ENCODE results near the gene NUS1. TPM values are rescaled to one million over a fixed set of nuclear protein-coding genes. Genes with fewer than 3 reads are reported as not detected.

The NUS1 gene
- total and polyA plus RNA-seq, 9 of the 15 experiments (the other 6 are each of a cell fraction or from before 2014, with no cell fraction given), result 16.3 to 53.7 (median 26.4) TPM

DNA sequence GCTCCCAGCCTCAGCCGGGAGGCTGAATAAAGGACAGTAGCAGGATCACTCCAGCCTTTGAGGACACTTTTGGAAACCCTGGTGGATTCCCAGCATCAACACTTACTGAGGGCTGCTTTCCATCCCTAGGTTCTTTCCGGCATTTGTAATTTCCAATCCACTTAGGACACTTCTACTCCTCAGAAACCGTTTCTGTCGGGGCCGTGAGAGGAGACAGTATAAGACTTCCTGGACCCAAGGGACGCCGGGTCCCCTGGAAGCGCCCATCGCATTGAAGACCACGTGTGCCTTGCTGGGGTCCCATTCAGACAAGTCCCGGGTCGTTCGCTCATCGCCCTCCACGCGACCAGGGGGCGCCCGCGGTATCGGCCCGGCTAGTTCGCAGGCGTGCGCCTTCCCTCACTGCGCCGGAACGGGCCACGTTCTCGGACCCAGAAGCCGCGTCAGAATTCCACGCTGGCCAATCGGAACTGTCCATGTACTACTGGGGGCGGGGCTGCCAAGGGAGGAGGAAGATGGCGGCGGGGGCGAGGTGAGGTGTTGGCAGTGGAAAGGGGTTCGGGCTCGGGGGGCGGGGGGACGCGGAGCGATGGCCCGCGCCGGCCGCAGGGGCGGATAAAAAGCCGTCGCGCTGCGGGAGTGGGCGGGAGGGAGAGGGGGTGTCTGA is at the start of gene NUS1 (continued):
- TF ChIP-seq, protein P1, sequence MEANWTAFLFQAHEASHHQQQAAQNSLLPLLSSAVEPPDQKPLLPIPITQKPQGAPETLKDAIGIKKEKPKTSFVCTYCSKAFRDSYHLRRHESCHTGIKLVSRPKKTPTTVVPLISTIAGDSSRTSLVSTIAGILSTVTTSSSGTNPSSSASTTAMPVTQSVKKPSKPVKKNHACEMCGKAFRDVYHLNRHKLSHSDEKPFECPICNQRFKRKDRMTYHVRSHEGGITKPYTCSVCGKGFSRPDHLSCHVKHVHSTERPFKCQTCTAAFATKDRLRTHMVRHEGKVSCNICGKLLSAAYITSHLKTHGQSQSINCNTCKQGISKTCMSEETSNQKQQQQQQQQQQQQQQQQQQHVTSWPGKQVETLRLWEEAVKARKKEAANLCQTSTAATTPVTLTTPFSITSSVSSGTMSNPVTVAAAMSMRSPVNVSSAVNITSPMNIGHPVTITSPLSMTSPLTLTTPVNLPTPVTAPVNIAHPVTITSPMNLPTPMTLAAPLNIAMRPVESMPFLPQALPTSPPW (CRISPR knock-in tag; IDR thresholded peaks at IDR 0.05), result peak; percentile 22; the same call in 1 of the 2 replicates
- TF ChIP-seq, protein P2, sequence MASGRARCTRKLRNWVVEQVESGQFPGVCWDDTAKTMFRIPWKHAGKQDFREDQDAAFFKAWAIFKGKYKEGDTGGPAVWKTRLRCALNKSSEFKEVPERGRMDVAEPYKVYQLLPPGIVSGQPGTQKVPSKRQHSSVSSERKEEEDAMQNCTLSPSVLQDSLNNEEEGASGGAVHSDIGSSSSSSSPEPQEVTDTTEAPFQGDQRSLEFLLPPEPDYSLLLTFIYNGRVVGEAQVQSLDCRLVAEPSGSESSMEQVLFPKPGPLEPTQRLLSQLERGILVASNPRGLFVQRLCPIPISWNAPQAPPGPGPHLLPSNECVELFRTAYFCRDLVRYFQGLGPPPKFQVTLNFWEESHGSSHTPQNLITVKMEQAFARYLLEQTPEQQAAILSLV (tag; IDR thresholded peaks at IDR 0.05), result no peak
- TF ChIP-seq EGR1 (conservative IDR thresholded peaks at IDR 0.05) (peak; percentile 76), TCF3 (CRISPR knock-in tag; IDR thresholded peaks at IDR 0.05) (peak; percentile 33; the same call in 1 of the 2 replicates), LCOR (CRISPR knock-in tag; IDR thresholded peaks at IDR 0.05) (peak; percentile 78), MEF2A (IDR thresholded peaks at IDR 0.05; ENCODE audit: control insufficient read depth, low read depth, low read length) (0 out of 2 replicates have a peak, but pooled peaks have one; percentile 24), RBFOX2 (IDR thresholded peaks at IDR 0.05; ENCODE audit: low read depth, low read length) (peak; percentile 86), NR2C2 (CRISPR knock-in tag; IDR thresholded peaks at IDR 0.05) (peak; percentile 64; the same call in 1 of the 2 replicates), NR2C2 (tag; IDR thresholded peaks at IDR 0.05) (peak; percentile 47; the same call in 1 of the 2 replicates), RUNX1 (IDR thresholded peaks at IDR 0.05; ENCODE audit: low read depth) (no peak), ATF1 (CRISPR knock-in tag; IDR thresholded peaks at IDR 0.05) (peak; percentile 46; the same call in 1 of the 2 replicates), ATF1 (tag; IDR thresholded peaks at IDR 0.05) (peak; percentile 94)
- TF ChIP-seq, protein P3, sequence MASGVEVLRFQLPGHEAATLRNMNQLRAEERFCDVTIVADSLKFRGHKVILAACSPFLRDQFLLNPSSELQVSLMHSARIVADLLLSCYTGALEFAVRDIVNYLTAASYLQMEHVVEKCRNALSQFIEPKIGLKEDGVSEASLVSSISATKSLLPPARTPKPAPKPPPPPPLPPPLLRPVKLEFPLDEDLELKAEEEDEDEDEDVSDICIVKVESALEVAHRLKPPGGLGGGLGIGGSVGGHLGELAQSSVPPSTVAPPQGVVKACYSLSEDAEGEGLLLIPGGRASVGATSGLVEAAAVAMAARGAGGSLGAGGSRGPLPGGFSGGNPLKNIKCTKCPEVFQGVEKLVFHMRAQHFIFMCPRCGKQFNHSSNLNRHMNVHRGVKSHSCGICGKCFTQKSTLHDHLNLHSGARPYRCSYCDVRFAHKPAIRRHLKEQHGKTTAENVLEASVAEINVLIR (CRISPR knock-in tag; IDR thresholded peaks at IDR 0.05), result peak; percentile 78
- TF ChIP-seq, protein P4, sequence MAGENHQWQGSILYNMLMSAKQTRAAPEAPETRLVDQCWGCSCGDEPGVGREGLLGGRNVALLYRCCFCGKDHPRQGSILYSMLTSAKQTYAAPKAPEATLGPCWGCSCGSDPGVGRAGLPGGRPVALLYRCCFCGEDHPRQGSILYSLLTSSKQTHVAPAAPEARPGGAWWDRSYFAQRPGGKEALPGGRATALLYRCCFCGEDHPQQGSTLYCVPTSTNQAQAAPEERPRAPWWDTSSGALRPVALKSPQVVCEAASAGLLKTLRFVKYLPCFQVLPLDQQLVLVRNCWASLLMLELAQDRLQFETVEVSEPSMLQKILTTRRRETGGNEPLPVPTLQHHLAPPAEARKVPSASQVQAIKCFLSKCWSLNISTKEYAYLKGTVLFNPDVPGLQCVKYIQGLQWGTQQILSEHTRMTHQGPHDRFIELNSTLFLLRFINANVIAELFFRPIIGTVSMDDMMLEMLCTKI (IDR thresholded peaks at IDR 0.05; ENCODE audit: partially characterized antibody), result no peak
- TF ChIP-seq, protein P5, sequence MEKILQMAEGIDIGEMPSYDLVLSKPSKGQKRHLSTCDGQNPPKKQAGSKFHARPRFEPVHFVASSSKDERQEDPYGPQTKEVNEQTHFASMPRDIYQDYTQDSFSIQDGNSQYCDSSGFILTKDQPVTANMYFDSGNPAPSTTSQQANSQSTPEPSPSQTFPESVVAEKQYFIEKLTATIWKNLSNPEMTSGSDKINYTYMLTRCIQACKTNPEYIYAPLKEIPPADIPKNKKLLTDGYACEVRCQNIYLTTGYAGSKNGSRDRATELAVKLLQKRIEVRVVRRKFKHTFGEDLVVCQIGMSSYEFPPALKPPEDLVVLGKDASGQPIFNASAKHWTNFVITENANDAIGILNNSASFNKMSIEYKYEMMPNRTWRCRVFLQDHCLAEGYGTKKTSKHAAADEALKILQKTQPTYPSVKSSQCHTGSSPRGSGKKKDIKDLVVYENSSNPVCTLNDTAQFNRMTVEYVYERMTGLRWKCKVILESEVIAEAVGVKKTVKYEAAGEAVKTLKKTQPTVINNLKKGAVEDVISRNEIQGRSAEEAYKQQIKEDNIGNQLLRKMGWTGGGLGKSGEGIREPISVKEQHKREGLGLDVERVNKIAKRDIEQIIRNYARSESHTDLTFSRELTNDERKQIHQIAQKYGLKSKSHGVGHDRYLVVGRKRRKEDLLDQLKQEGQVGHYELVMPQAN (IDR thresholded peaks at IDR 0.05; ENCODE audit: borderline replicate concordance), result peak; percentile 86; the same call in 1 of the 2 replicates
- TF ChIP-seq, protein P6, sequence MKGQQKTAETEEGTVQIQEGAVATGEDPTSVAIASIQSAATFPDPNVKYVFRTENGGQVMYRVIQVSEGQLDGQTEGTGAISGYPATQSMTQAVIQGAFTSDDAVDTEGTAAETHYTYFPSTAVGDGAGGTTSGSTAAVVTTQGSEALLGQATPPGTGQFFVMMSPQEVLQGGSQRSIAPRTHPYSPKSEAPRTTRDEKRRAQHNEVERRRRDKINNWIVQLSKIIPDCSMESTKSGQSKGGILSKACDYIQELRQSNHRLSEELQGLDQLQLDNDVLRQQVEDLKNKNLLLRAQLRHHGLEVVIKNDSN (CRISPR knock-in tag; IDR thresholded peaks at IDR 0.05), result peak; percentile 91
- TF ChIP-seq, protein P7, sequence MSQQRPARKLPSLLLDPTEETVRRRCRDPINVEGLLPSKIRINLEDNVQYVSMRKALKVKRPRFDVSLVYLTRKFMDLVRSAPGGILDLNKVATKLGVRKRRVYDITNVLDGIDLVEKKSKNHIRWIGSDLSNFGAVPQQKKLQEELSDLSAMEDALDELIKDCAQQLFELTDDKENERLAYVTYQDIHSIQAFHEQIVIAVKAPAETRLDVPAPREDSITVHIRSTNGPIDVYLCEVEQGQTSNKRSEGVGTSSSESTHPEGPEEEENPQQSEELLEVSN (IDR thresholded peaks at IDR 0.05; ENCODE audit: borderline replicate concordance in 1 of 2, extremely low read depth in 1 of 2, insufficient read depth in 1 of 2, insufficient read length in 1 of 2, low read depth in 1 of 2, low read length in 1 of 2, poor library complexity in 1 of 2, severe bottlenecking in 1 of 2), result peak; percentile 61 to 75
